Mammary epithelial cell (primary cell): ENCODE results near the gene KDM5C.

Source experiments
- CTCF ChIP-seq, 2 donors: IDR thresholded peaks in 1 of 2; conservative IDR thresholded peaks in 1 of 2; 2 replicates each; pipeline ENCODE4 v1.5.1; 2011 to 2012; ENCODE audit warnings: inconsistent platforms in 2 of 2, low read length in 2 of 2, mild to moderate bottlenecking in 2 of 2, control low read depth in 1 of 2, low read depth in 1 of 2; ENCODE audit not compliant: insufficient read depth in 1 of 2; ENCODE audit errors: extremely low read depth in 1 of 2
- EZH2 ChIP-seq: IDR thresholded peaks from 2 replicates; pipeline ENCODE4 v1.6.1; 2012; ENCODE audit warnings: low read length, inconsistent platforms, borderline replicate concordance

- TF ChIP-seq EZH2 (no peak), CTCF (conservative IDR thresholded peaks at IDR 0.05 in 1 of 2, IDR thresholded peaks at IDR 0.05 in 1 of 2; ENCODE audit: extremely low read depth in 1 of 2, insufficient read depth in 1 of 2, low read depth in 1 of 2, low read length in 2 of 2) (no peak)
Measured at GRCh38 chrX:53153581-53153980, 71.4 kb downstream of the KDM5C start.
